ENCODE data around the gene MPHOSPH9. TPM values are rescaled to one million over a fixed set of nuclear protein-coding genes. Genes with fewer than 3 reads are reported as not detected.

Gene MPHOSPH9
- polyA plus RNA-seq, 3 donors, result 6.3 to 14.1 (median 9.2) TPM

DNA sequence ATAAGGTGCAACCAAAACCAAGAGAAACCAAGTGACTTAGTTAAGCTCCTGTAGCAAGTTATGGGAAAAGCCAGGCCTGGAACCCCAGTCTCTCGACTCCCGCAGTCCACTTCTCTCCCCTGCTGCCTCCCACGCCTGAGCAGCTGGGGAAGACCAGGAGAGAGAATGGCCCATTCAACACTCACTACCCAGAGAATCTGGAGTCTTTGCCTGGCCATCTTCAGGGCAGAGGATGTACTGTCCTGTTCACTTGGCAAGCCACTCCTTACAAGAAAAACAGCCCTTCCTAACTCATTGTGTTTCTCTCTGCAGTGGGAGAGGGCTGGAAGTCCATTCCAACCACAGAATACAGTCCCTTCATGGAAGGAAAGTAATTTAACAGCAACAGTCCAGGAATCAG, 83.9 kb downstream of the MPHOSPH9 start:
- Mint-ChIP-seq H3K9me3 (peaks cover 0 to 3% (median 0%) of the 10 kb centered on the region in 7 donors), H3K4me3 (peak overlapping the region; percentile 74 to 81), H3K36me3 (peaks cover 18% of the 10 kb centered on the region in 2 donors), H3K27me3 (ENCODE audit: low read depth in 3 of 3) (peaks cover 20 to 28% (median 22%) of the 10 kb centered on the region in 3 donors), H3K4me1 (peaks cover 16% of the 10 kb centered on the region), H3K27ac (peak overlapping the region in 1 of 7 donors; percentile 20)
- no peak overlapping the region for H3K27ac ChIP-seq (ENCODE audit: low read depth in 1 of 2, low read length in 2 of 2)
- 100% methylated on average over 3 of the region's 3 CpGs for WGBS (ENCODE audit: insufficient coverage)
- H3K4me3 ChIP-seq (replicated peaks in 1 of 3; ENCODE audit: low read depth in 2 of 3, low read length in 3 of 3), result no peak overlapping the region
- H3K4me2 ChIP-seq (replicated peaks; ENCODE audit: extremely low read depth, low read length, poor library complexity, severe bottlenecking), result no peak overlapping the region
- H3K36me3 ChIP-seq (replicated peaks in 1 of 2; ENCODE audit: control insufficient read depth in 1 of 2, insufficient read depth in 2 of 2, low read length in 2 of 2), result no peaks in the 10 kb centered on the region
- no peak for DNase-seq
- H4K20me1 ChIP-seq (ENCODE audit: insufficient read depth, low read length), result no peaks in the 10 kb centered on the region
- TF ChIP-seq, protein P1, sequence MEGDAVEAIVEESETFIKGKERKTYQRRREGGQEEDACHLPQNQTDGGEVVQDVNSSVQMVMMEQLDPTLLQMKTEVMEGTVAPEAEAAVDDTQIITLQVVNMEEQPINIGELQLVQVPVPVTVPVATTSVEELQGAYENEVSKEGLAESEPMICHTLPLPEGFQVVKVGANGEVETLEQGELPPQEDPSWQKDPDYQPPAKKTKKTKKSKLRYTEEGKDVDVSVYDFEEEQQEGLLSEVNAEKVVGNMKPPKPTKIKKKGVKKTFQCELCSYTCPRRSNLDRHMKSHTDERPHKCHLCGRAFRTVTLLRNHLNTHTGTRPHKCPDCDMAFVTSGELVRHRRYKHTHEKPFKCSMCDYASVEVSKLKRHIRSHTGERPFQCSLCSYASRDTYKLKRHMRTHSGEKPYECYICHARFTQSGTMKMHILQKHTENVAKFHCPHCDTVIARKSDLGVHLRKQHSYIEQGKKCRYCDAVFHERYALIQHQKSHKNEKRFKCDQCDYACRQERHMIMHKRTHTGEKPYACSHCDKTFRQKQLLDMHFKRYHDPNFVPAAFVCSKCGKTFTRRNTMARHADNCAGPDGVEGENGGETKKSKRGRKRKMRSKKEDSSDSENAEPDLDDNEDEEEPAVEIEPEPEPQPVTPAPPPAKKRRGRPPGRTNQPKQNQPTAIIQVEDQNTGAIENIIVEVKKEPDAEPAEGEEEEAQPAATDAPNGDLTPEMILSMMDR (IDR thresholded peaks at IDR 0.05), result no peak
- no peak overlapping the region for H3K9ac ChIP-seq (ENCODE audit: insufficient read depth, low read length, poor library complexity, severe bottlenecking)
- H3K79me2 ChIP-seq (ENCODE audit: insufficient read depth, low read length), result no peaks in the 10 kb centered on the region
- peaks cover 11 to 23% of the 10 kb centered on the region in 2 donors for H3K27me3 ChIP-seq (ENCODE audit: control insufficient read depth in 2 of 2, insufficient read depth in 2 of 2, low read length in 2 of 2)
- no peak overlapping the region for H2AFZ ChIP-seq (ENCODE audit: insufficient read depth, low read depth, low read length, poor library complexity, severe bottlenecking)
- intact Hi-C loops (cut with micrococcal nuclease), result loop anchor here in 1 of 2 donors (10.0 kb wide), 1 partner anchor 104 kb away; no protein-coding TSS in a partner anchor
- no peaks in the 10 kb centered on the region for H3K9me3 ChIP-seq (replicated peaks in 1 of 2; ENCODE audit: control insufficient read depth in 1 of 2, insufficient read depth in 1 of 2, low read length in 2 of 2)
- H3K4me1 ChIP-seq (ENCODE audit: control insufficient read depth in 1 of 2, insufficient read depth in 2 of 2, low read length in 2 of 2), result peaks cover 13 to 14% of the 10 kb centered on the region in 2 donors

- Histone ChIP-seq H3K9ac (ENCODE audit: insufficient read depth, low read length, poor library complexity, severe bottlenecking) (no peak overlapping the region), H3K79me2 (ENCODE audit: insufficient read depth, low read length) (no peaks in the 10 kb centered on the region), H4K20me1 (ENCODE audit: insufficient read depth, low read length) (no peaks in the 10 kb centered on the region), H3K4me1 (ENCODE audit: control insufficient read depth in 1 of 2, insufficient read depth in 2 of 2, low read length in 2 of 2) (peaks cover 14% of the 10 kb centered on the region in 2 donors), H3K9me3 (replicated peaks in 1 of 2; ENCODE audit: control insufficient read depth in 1 of 2, insufficient read depth in 1 of 2, low read length in 2 of 2) (no peaks in the 10 kb centered on the region), H3K27me3 (ENCODE audit: control insufficient read depth in 2 of 2, insufficient read depth in 2 of 2, low read length in 2 of 2) (peaks cover 11 to 23% of the 10 kb centered on the region in 2 donors), H3K27ac (ENCODE audit: low read depth in 1 of 2, low read length in 2 of 2) (no peak overlapping the region), H3K36me3 (replicated peaks in 1 of 2; ENCODE audit: control insufficient read depth in 1 of 2, insufficient read depth in 2 of 2, low read length in 2 of 2) (no peaks in the 10 kb centered on the region), H3K4me2 (replicated peaks; ENCODE audit: extremely low read depth, low read length, poor library complexity, severe bottlenecking) (no peak overlapping the region), H3K4me3 (replicated peaks in 1 of 3; ENCODE audit: low read depth in 2 of 3, low read length in 3 of 3) (no peak overlapping the region), H2AFZ (ENCODE audit: insufficient read depth, low read depth, low read length, poor library complexity, severe bottlenecking) (no peak overlapping the region)
- no peak overlapping the region for H3K27ac Mint-ChIP-seq
- intact Hi-C loops (cut with micrococcal nuclease), result loop anchor here in 1 of 2 donors (10.0 kb wide), 1 partner anchor 104 kb away; no protein-coding TSS in a partner anchor
- peak overlapping the region in 1 of 2 donors; percentile 24 for H3K4me3 Mint-ChIP-seq
- peaks cover 14 to 15% of the 10 kb centered on the region in 2 donors for H3K36me3 Mint-ChIP-seq
- no peak for DNase-seq
- WGBS (ENCODE audit: insufficient coverage), result 79% methylated on average over 5 of the region's 5 CpGs
- TF ChIP-seq, protein P1 (IDR thresholded peaks at IDR 0.05), result no peak
- H3K27me3 Mint-ChIP-seq (ENCODE audit: low read depth in 3 of 3), result peaks cover 20 to 28% (median 25%) of the 10 kb centered on the region in 3 donors
- H3K9me3 Mint-ChIP-seq, result peaks cover 0 to 3% (median 0%) of the 10 kb centered on the region in 7 donors
- peaks cover 16% of the 10 kb centered on the region for H3K4me1 Mint-ChIP-seq
Measured at GRCh38 chr12:123148655-123149054, 84.3 kb downstream of the MPHOSPH9 start.

Data from CD14-positive monocyte (primary cell).